ENCODE data around the gene PAM.

DNA sequence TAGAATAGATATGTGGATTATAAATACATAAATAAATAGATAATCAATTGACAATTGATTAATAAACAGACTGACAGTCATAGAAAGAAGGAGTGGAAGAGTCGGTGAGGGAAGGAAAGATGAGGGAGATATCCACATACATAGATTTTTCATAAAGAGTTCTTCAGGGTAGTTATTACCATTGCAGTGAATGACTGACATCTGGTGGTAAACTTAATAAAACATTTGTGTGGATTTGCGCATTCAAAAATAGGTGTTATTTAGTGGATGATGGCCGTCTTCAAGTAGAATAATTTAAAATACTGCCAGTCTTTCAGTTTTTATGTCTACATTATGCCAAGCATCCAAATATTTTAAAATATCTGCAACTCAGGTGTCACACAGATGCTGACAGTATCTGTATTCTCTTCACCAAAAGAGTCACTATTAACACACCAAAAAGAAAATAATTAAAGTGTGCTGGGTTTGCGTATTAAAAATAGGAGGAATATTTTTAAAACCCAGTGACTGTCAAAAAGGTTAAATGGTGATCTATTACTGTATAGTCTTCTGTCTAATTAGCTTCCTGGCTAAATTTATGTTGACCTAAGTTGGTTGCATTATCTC is 286.1 kb downstream of the PAM start:
- TF ChIP-seq, protein P1, sequence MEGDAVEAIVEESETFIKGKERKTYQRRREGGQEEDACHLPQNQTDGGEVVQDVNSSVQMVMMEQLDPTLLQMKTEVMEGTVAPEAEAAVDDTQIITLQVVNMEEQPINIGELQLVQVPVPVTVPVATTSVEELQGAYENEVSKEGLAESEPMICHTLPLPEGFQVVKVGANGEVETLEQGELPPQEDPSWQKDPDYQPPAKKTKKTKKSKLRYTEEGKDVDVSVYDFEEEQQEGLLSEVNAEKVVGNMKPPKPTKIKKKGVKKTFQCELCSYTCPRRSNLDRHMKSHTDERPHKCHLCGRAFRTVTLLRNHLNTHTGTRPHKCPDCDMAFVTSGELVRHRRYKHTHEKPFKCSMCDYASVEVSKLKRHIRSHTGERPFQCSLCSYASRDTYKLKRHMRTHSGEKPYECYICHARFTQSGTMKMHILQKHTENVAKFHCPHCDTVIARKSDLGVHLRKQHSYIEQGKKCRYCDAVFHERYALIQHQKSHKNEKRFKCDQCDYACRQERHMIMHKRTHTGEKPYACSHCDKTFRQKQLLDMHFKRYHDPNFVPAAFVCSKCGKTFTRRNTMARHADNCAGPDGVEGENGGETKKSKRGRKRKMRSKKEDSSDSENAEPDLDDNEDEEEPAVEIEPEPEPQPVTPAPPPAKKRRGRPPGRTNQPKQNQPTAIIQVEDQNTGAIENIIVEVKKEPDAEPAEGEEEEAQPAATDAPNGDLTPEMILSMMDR (IDR thresholded peaks at IDR 0.05 in 2 of 3, conservative IDR thresholded peaks at IDR 0.05 in 1 of 3; ENCODE audit: borderline replicate concordance in 1 of 3, insufficient read depth in 1 of 3, low read depth in 2 of 3, low read length in 2 of 3) = peak; percentile 24 to 83 (median 56); a peak in 5 of 6 replicates
- TF ChIP-seq FOSL1 (IDR thresholded peaks at IDR 0.05; ENCODE audit: low read depth) (no peak), EZH2 (IDR thresholded peaks at IDR 0.05) (no peak), POLR2A (IDR thresholded peaks at IDR 0.05; ENCODE audit: borderline replicate concordance, extremely low read depth, insufficient read depth, insufficient read length) (no peak), SRF (IDR thresholded peaks at IDR 0.05; ENCODE audit: low read depth) (no peak), SIN3A (IDR thresholded peaks at IDR 0.05; ENCODE audit: low read depth) (no peak), CEBPB (IDR thresholded peaks at IDR 0.05; ENCODE audit: low read depth) (no peak), JUND (IDR thresholded peaks at IDR 0.05) (no peak), YY1 (IDR thresholded peaks at IDR 0.05; ENCODE audit: extremely low read depth, insufficient replicate concordance, low read depth, low read length) (no peak), POLR2AphosphoS5 (IDR thresholded peaks at IDR 0.05; ENCODE audit: low read depth, low read length) (no peak), RAD21 (IDR thresholded peaks at IDR 0.05; ENCODE audit: low read depth) (peak; percentile 84)
- TF ChIP-seq, protein P2, sequence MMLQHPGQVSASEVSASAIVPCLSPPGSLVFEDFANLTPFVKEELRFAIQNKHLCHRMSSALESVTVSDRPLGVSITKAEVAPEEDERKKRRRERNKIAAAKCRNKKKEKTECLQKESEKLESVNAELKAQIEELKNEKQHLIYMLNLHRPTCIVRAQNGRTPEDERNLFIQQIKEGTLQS (IDR thresholded peaks at IDR 0.05) = no peak
- TF ChIP-seq, protein P3, sequence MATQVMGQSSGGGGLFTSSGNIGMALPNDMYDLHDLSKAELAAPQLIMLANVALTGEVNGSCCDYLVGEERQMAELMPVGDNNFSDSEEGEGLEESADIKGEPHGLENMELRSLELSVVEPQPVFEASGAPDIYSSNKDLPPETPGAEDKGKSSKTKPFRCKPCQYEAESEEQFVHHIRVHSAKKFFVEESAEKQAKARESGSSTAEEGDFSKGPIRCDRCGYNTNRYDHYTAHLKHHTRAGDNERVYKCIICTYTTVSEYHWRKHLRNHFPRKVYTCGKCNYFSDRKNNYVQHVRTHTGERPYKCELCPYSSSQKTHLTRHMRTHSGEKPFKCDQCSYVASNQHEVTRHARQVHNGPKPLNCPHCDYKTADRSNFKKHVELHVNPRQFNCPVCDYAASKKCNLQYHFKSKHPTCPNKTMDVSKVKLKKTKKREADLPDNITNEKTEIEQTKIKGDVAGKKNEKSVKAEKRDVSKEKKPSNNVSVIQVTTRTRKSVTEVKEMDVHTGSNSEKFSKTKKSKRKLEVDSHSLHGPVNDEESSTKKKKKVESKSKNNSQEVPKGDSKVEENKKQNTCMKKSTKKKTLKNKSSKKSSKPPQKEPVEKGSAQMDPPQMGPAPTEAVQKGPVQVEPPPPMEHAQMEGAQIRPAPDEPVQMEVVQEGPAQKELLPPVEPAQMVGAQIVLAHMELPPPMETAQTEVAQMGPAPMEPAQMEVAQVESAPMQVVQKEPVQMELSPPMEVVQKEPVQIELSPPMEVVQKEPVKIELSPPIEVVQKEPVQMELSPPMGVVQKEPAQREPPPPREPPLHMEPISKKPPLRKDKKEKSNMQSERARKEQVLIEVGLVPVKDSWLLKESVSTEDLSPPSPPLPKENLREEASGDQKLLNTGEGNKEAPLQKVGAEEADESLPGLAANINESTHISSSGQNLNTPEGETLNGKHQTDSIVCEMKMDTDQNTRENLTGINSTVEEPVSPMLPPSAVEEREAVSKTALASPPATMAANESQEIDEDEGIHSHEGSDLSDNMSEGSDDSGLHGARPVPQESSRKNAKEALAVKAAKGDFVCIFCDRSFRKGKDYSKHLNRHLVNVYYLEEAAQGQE (IDR thresholded peaks at IDR 0.05; ENCODE audit: low read depth) = no peak
- TF ChIP-seq, protein P4, sequence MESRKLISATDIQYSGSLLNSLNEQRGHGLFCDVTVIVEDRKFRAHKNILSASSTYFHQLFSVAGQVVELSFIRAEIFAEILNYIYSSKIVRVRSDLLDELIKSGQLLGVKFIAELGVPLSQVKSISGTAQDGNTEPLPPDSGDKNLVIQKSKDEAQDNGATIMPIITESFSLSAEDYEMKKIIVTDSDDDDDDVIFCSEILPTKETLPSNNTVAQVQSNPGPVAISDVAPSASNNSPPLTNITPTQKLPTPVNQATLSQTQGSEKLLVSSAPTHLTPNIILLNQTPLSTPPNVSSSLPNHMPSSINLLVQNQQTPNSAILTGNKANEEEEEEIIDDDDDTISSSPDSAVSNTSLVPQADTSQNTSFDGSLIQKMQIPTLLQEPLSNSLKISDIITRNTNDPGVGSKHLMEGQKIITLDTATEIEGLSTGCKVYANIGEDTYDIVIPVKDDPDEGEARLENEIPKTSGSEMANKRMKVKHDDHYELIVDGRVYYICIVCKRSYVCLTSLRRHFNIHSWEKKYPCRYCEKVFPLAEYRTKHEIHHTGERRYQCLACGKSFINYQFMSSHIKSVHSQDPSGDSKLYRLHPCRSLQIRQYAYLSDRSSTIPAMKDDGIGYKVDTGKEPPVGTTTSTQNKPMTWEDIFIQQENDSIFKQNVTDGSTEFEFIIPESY (IDR thresholded peaks at IDR 0.05; ENCODE audit: extremely low read depth, insufficient replicate concordance, low read length) = no peak
